Kidney capillary endothelial cell (primary cell): Measurements from ENCODE around the gene ATP5PB.
A peak's percentile ranks its signal among the peaks of the same experiment; 100 is the strongest.

ENCODE experiments used
- DNase-seq: peaks from one replicate; pipeline ENCODE4 v3.0.0-alpha.2; 2018; ENCODE audit warnings: low spot score

Gene ATP5PB, protein sequence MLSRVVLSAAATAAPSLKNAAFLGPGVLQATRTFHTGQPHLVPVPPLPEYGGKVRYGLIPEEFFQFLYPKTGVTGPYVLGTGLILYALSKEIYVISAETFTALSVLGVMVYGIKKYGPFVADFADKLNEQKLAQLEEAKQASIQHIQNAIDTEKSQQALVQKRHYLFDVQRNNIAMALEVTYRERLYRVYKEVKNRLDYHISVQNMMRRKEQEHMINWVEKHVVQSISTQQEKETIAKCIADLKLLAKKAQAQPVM

DNA sequence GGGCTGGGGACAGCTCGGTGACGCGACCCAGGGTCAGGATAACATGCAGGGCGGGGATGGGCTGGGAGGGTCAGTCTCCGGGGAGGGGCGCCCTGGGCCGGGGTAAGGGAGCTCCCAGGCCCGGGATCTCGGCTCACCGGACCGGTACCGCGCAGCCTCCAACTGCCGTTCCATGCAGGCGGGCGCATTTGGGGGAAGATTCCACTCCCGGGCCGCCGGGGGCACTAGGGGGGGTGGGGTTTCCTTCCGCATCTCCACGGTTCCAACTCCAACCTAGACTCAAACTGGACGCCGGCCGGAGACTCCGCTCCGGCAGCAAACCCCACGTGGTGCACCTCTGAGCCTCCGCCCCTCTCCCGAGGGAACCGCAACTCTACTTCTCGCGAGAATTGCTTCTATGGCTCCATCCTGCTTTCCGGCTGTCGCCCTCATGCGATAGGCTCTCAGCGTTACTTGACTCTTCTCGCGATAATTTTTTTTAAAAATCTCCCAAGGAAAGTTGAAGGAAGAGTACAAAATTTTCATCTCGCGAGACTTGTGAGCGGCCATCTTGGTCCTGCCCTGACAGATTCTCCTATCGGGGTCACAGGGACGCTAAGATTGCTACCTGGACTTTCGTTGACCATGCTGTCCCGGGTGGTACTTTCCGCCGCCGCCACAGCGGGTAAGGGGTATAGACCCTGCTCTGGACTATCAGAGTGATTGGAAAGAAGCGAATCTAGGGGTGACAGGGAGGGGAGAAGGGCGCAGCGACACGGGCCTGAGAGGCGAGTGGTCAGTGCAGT lies at the start of gene ATP5PB, which contains the start of gene WDR77:
Gene ATP5PB (plus strand): TSS at position 547 of the 785 bp plus-strand sequence. CDS start 78 bp downstream, at position 625.
Gene WDR77 (minus strand): TSS at position 339 of the 785 bp plus-strand sequence. CDS start 87 bp downstream, at position 252.
- peak; percentile 100 for DNase-seq

DNA sequence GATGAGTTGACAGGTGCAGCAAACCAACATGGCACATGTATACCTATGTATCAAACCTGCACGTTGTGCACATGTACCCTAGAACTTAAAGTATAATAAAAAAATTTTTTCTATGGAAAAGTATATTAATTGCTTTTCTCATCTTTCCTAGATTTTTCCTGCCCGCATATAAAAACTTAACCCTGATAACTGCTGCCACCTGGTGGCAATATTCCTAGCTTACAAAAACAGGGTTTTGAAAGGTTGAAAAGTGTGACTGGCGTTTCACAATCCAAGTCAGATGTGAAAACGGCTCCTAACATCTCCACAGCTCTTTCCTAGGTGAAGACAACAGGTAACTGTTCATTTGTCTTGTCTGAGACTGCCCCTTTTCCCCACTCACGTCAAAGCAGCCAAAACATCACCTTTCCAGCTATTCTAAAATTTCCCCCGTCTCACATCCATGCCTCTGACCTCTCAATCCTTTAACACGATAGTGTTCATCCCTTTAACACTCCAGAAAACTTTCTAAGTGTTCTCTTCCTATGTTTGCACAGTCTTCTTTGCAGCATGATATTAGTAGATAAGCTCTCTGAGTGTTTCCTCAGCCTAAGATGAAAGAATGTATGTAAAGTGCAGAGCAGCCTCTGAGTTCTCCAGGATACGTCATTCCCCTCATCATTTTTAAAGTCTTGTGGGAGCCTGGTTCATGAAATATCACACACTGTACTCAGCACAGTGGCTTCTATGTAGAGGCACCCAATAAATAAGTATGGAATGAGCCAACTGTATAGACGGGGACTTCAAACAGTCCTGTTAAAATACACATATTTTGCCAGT lies 49.3 kb upstream of the ATP5PB start:
- peak; percentile 46 for DNase-seq

- no peak for DNase-seq
These were observed 47.2 kb upstream of the ATP5PB start for GRCh38 chr1:111402083-111402482.

GRCh38 chr1:111404588-111404987 lies 44.7 kb upstream of the ATP5PB start:
- no peak for DNase-seq

- DNase-seq, result no peak
These were observed 42.9 kb upstream of the ATP5PB start for GRCh38 chr1:111406321-111406768.

- no peak for DNase-seq
These were observed 42.0 kb upstream of the ATP5PB start for GRCh38 chr1:111407301-111407700.

DNA sequence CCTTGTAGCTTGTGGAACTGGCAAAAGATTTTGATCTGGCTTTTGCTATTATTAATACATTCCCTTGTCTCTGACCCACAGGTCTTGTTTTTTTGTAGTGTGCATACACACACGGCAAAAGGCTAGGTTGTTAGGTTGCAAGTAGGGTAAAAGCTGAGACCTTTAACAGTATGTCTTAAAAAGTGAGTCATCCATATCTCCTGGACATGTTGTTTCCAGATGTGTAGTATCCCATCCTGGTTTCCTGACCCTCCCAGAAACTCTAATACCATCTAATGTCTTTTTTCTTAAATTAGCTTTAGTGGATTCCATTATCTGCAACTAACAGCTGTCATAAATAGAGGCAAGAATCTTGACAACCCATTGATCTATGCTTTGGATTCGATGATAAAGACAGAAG lies 36.4 kb upstream of the ATP5PB start:
- DNase-seq, result no peak

DNA sequence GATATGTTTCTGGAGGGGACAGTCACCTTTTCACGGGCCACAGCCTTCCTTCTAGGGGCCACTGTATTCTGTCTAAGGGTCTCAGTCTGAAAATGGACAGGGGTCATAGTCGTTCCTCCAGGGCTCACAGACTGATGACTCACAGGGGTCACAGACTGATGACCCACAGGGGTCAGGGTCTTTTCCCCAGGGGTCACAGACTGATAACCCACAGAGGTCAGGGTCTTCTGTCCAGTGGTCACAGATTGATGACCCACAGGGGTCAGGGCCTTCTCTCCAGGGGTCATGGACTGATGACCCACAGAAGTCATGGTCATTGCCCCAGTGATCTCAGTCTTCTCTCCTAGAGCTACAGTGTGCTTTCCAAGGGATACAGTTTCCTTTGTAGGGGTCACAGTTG lies 34.5 kb upstream of the ATP5PB start:
- DNase-seq, result no peak

DNA sequence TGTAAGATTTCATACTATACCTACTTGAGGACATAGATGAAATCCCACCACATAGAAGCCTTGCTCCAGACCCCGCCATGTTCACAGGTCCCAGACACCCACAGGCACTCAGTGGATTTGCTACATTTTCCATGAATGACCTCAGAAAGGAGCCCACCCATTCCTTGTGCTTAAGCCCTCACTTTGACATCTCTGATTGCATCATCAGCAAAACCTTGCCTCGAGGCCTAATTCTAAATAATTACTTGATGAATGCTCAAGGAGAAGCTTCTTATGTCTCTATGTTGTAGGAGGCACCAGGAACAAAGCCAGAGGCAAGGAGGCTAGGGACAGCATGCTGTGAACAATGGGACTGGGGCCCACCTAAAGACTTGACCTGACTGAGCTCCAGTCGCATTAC lies 33.8 kb upstream of the ATP5PB start:
- no peak for DNase-seq

DNA sequence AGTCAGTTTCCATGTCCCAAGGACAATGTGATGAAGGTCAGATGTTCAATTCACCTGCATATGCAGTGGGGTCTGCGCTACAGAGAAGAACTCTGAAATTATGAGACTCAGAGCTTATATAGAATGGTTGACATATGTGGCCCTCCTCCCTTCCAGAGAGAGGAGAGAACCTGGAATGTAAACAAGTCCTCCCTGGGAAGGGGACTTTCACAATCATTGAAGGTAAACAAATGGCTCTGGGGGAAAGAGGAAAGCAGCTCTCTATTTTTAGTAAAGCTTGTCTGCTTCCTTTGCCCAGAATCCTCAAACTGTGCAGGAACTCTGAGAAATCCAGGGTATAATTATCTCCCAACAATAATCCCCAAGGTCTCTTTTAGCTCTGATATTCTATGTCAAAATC lies 31.5 kb upstream of the ATP5PB start:
- no peak for DNase-seq

DNA sequence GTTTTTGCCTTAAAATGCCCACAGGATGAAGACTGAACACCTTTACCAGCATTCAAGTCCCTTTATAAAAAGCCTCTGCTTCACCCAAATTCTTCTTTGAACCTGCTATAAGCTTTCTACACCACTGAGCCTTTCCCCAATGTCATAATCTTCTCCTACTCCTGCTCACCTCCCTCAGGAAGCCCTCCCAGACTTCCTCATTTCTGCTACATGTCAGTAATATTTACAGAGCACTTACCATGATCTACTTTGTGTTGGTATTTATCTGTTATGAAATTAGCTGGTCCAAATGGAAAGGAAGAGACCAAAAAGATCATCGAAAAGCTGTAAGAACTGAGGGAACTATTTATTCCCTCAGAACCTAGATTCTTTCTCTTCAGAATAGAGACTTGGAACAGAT lies 30.2 kb upstream of the ATP5PB start:
- no peak for DNase-seq

- DNase-seq, result no peak
These were observed 28.9 kb upstream of the ATP5PB start for GRCh38 chr1:111420377-111420776.

DNA sequence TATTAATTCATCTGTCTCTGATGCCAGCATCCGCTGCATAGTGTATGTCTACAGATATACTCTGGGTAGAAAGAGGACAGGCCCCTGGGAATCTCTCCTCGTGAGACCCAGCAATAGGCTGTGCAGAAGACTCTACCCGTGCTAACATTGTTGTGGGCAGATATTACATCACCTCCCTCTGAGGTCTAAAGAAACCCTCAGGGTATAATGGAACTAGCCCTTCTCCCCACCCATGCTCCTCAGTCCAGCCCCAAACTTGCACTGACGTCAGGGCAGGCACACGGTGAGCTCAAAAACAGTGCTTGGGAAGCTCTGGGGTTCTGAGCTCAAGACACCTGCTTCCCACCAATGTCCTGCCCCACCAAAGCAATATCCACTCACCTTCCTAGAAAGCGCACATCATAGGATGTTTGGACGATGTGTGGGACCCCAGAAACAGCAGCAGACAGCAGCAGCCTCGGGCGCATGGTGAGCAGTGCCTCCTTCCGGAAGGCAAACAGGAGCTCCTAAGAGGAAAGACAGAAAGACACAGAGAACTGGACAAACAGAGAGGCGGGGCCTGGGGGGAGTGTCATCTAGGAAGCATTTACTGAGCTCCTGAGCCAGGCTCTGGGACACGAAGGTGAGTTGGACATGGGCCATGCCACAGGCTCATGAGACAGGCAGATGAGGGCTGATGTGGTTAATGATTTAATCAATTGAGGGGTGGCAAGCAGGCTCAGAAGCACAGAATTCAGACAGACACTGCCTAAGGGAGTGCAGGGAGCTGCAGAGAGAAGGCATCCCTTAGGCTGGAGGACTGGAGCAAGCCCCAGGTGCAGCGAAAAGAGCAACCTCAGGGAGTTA lies 26.5 kb upstream of the ATP5PB start:
- no peak for DNase-seq

GRCh38 chr1:111424281-111424680 lies 25.0 kb upstream of the ATP5PB start:
- DNase-seq, result no peak

DNA sequence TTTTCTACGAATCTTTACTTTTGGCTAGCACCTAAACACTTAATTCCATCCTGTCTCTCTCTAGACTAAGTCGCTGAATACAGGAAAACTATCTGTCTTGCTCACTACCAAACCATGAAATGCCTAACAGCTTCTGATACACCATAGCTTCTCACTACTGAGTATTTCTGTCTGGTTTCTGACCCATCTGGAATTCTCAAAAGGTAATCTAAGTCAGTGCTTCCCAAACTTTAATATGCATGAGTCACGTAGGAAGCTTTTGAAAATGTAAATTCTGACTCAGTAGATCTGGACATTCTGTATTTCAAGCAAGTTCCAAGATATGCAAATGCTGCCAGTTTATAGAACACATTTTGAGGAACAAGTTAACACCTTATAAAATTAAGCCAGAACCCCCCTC lies 12.5 kb upstream of the ATP5PB start:
- DNase-seq, result no peak

- no peak for DNase-seq
These were observed 9.6 kb upstream of the ATP5PB start for GRCh38 chr1:111439461-111440351.

GRCh38 chr1:111441573-111442192 lies 7.6 kb upstream of the ATP5PB start:
- DNase-seq, result no peak

DNA sequence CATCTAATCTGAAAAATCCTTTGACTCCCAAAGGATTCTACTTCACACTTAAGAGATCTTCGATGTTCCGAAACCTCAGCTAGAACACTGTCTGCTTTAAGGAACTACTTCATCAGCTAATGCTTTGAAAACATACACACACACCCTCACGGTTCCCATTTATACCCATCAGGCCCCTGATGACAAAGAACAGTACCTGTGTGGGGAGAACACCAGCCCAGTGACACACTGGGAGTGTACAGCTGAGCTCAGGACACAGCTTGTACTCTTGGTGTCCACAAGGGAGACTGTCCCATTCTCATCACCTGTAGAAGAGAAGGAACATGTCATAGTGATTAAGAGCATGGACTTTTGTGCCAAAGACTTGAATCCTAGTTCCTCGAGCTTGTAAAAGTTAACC lies 6.8 kb upstream of the ATP5PB start:
- no peak for DNase-seq

GRCh38 chr1:111444031-111444430 lies 5.2 kb upstream of the ATP5PB start:
- no peak for DNase-seq

DNA sequence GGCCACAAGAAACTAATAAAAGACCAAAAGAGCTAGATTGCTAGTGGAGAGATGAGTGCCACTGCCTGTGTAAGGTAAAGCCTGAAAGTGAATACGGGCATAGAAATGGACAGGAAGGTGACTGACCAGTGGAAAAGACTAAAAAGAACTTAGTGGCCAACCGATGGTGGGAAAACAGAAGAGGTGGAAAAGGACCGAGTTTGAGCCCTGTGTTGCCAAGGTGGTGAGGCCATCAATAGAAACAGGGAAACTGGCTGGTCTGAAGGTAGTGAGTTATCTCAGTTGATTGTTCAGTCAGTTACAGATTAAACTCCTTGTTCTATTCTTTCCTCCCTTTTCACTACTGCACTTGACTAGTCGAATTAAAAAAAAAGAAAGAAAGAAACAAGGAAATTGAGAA lies 2.7 kb upstream of the ATP5PB start:
- no peak for DNase-seq
